Aorta (tissue), 5 donors: ENCODE results near the gene CNTN5. TPM values are rescaled to one million over a fixed set of nuclear protein-coding genes. Genes with fewer than 3 reads are reported as not detected.
"Not testable (repeated sequence)": the region's sequence is repeated elsewhere in the genome, so short reads cannot be mapped to it uniquely, and the experiment has no call there.

Source experiments
- ATAC-seq: fragments of 200-7000 bp; cut with Tn5 transposase; one replicate; pipeline ENCODE4 v1.9.1; 2022; ENCODE audit warnings: moderate library complexity; ENCODE audit not compliant: low FRiP score
- DNase-seq, 2 donors: peaks; one replicate each; pipeline ENCODE4 v3.0.0-alpha.2; 2020
- H3K27ac ChIP-seq, 2 donors: one replicate each; pipeline ENCODE4 v1.5.1; 2013; ENCODE audit warnings: low read length in 2 of 2, mild to moderate bottlenecking in 2 of 2, moderate library complexity in 2 of 2, control low read depth in 1 of 2, inconsistent platforms in 1 of 2, low read depth in 1 of 2
- H3K27me3 ChIP-seq, 2 donors: one replicate each; pipeline ENCODE4 v1.6.1; 2013; ENCODE audit warnings: control low read depth in 1 of 2, low read length in 1 of 2, mild to moderate bottlenecking in 1 of 2, moderate library complexity in 1 of 2; ENCODE audit not compliant: insufficient read depth in 2 of 2, control insufficient read depth in 1 of 2
- H3K36me3 ChIP-seq, 2 donors: one replicate each; pipeline ENCODE4 v1.6.1; 2013; ENCODE audit warnings: control low read depth in 1 of 2, low read length in 1 of 2, mild to moderate bottlenecking in 1 of 2; ENCODE audit not compliant: insufficient read depth in 2 of 2, control insufficient read depth in 1 of 2
- H3K4me1 ChIP-seq, 2 donors: one replicate each; pipeline ENCODE4 v1.6.1; 2013; ENCODE audit warnings: low read length in 2 of 2, control low read depth in 1 of 2, mild to moderate bottlenecking in 1 of 2, moderate library complexity in 1 of 2; ENCODE audit not compliant: insufficient read depth in 2 of 2, control insufficient read depth in 1 of 2
- H3K4me3 ChIP-seq, 2 donors: one replicate each; pipeline ENCODE4 v1.5.1; 2013; ENCODE audit warnings: low read length in 2 of 2, control low read depth in 1 of 2, mild to moderate bottlenecking in 1 of 2
- H3K9me3 ChIP-seq: one replicate; pipeline ENCODE4 v1.6.1; 2013; ENCODE audit warnings: mild to moderate bottlenecking, low read length; ENCODE audit not compliant: control insufficient read depth
- WGBS, 2 donors: extraction: QIAGEN DNeasy Blood & Tissue Kit; methylation state at CpG; one replicate each; pipeline ENCODE4 v1.1.7; 2013; 5-methylcytosine and 5-hydroxymethylcytosine counted together
- intact Hi-C, 2 donors: fragments of 100-400 bp; cut with DNase I; formaldehyde crosslinking; loops; one replicate each; pipeline versions ENCODE4 v1.14.2 to v1.15.0; 2022
- polyA plus RNA-seq, 2 donors: library from polyadenylated mRNA; stranded (reverse); fragments of 200-250 nt; gene quantifications; one replicate each; pipeline ENCODE4 v1.2.3, GENCODE V29; 2013
- total RNA-seq, 2 donors: library from RNA; stranded (reverse); fragmentation: NEBNext Ultra II Directional; extraction: Animal tissue kit (Norgen Biotek cat#: 25700); gene quantifications; one replicate each; pipeline ENCODE4 v1.2.1, GENCODE V29; 2021
- donor health status: healthy with polysubstance abuse.
- donor health status: Bipolar disorder and iron deficiency.
- donor health status: DM: no; HTN: no; CAD: no.
- donor health status: DM: no; HTN: no; CAD: no.
- donor health status: DM: yes; HTN: yes; CAD: no.

The CNTN5 gene
- total and polyA plus RNA-seq, 4 donors, result 0.13 to 2.9 (median 0.96) TPM; not detected in 1

- Histone ChIP-seq H3K4me1 (no peaks in the 10 kb centered on the region), H3K27ac (no peak overlapping the region), H3K9me3 (no peaks in the 10 kb centered on the region), H3K27me3 (no peaks in the 10 kb centered on the region), H3K36me3 (no peaks in the 10 kb centered on the region), H3K4me3 (no peak overlapping the region)
- no peak for DNase-seq
- 78% methylated on average over 2 of the region's 2 CpGs for WGBS, 2 donors
- ATAC-seq, result no peak
- intact Hi-C loops, result no loop called here
Observed at GRCh38 chr11:99068832-99069231, 48.1 kb downstream of the CNTN5 start.

GRCh38 chr11:99069856-99070444 lies 49.2 kb downstream of the CNTN5 start:
- H3K27ac ChIP-seq, result no peak overlapping the region

GRCh38 chr11:99079576-99079975 lies 58.8 kb downstream of the CNTN5 start:
- Histone ChIP-seq H3K4me3 (no peak overlapping the region), H3K27me3 (no peaks in the 10 kb centered on the region), H3K27ac (no peak overlapping the region), H3K36me3 (no peaks in the 10 kb centered on the region), H3K9me3 (no peaks in the 10 kb centered on the region), H3K4me1 (no peaks in the 10 kb centered on the region)
- DNase-seq (no peak), ATAC-seq (no peak)
- 79 to 83% methylated on average over 3 of the region's 3 CpGs for WGBS, 2 donors
- intact Hi-C loops, result no loop called here

More at GRCh38 chr11:99069856-99070444, 49.2 kb downstream of the CNTN5 start:
- DNase-seq (peak; percentile 35 to 66), ATAC-seq (peak; percentile 41)
- intact Hi-C loops, result no loop called here
- Histone ChIP-seq H3K9me3 (no peaks in the 10 kb centered on the region), H3K4me3 (peak overlapping the region; percentile 90 to 96), H3K27me3 (no peaks in the 10 kb centered on the region), H3K36me3 (no peaks in the 10 kb centered on the region), H3K4me1 (no peaks in the 10 kb centered on the region)
- 5 to 7% methylated on average over 8 of the region's 8 CpGs for WGBS, 2 donors

GRCh38 chr11:99080154-99080553 lies 59.4 kb downstream of the CNTN5 start:
- Histone ChIP-seq H3K36me3 (no peaks in the 10 kb centered on the region), H3K4me3 (no peak overlapping the region), H3K4me1 (no peaks in the 10 kb centered on the region), H3K9me3 (no peaks in the 10 kb centered on the region), H3K27me3 (no peaks in the 10 kb centered on the region), H3K27ac (no peak overlapping the region)
- 76 to 80% methylated on average over 5 of the region's 5 CpGs for WGBS, 2 donors
- intact Hi-C loops, result no loop called here
- ATAC-seq (no peak), DNase-seq (no peak)

GRCh38 chr11:99098258-99098657 lies 77.5 kb downstream of the CNTN5 start:
- intact Hi-C loops, result no loop called here
- 78 to 82% methylated on average over 6 of the region's 6 CpGs for WGBS, 2 donors
- no peak for ATAC-seq

GRCh38 chr11:99098751-99099150 lies 78.0 kb downstream of the CNTN5 start:
- WGBS, 2 donors, result 37 to 43% methylated on average over 1 of the region's 1 CpG
- DNase-seq, result no peak
- no peak for ATAC-seq
- Histone ChIP-seq H3K4me3 (no peak overlapping the region), H3K36me3 (no peaks in the 10 kb centered on the region), H3K4me1 (no peaks in the 10 kb centered on the region), H3K27ac (no peak overlapping the region), H3K27me3 (no peaks in the 10 kb centered on the region), H3K9me3 (no peaks in the 10 kb centered on the region)
- intact Hi-C loops, result no loop called here

More at GRCh38 chr11:99098258-99098657, 77.5 kb downstream of the CNTN5 start:
- H3K27me3 ChIP-seq, result no peaks in the 10 kb centered on the region
- H3K4me3 ChIP-seq, result no peak overlapping the region
- no peaks in the 10 kb centered on the region for H3K9me3 ChIP-seq
- no peak for DNase-seq
- no peak overlapping the region for H3K27ac ChIP-seq
- H3K36me3 ChIP-seq, result no peaks in the 10 kb centered on the region
- H3K4me1 ChIP-seq, result no peaks in the 10 kb centered on the region

GRCh38 chr11:99117603-99118002 lies 96.9 kb downstream of the CNTN5 start:
- Histone ChIP-seq H3K27me3 (no peaks in the 10 kb centered on the region), H3K36me3 (no peaks in the 10 kb centered on the region), H3K27ac (no peak overlapping the region), H3K9me3 (no peaks in the 10 kb centered on the region), H3K4me3 (no peak overlapping the region), H3K4me1 (no peaks in the 10 kb centered on the region)
- ATAC-seq (no peak), DNase-seq (no peak)
- 96 to 97% methylated on average over 2 of the region's 2 CpGs for WGBS, 2 donors
- intact Hi-C loops, result no loop called here

- H3K4me3 ChIP-seq, H3K27me3 ChIP-seq, intact Hi-C loops, DNase-seq, H3K36me3 ChIP-seq, H3K9me3 ChIP-seq, H3K4me1 ChIP-seq, H3K27ac ChIP-seq, ATAC-seq: not testable (repeated sequence)
- WGBS, 2 donors, result 78 to 97% methylated on average over 3 of the region's 3 CpGs
Observed at GRCh38 chr11:99133862-99134261, 113.1 kb downstream of the CNTN5 start.

- Histone ChIP-seq H3K9me3 (no peaks in the 10 kb centered on the region), H3K4me1 (no peaks in the 10 kb centered on the region), H3K27ac (no peak overlapping the region), H3K4me3 (no peak overlapping the region), H3K27me3 (no peaks in the 10 kb centered on the region), H3K36me3 (no peaks in the 10 kb centered on the region)
- intact Hi-C loops, result no loop called here
- DNase-seq, result no peak
- ATAC-seq, result no peak
- 85 to 93% methylated on average over 1 of the region's 1 CpG for WGBS, 2 donors
Observed at GRCh38 chr11:99135508-99135907, 114.8 kb downstream of the CNTN5 start.
